Tibial artery (tissue), 4 donors: Measurements from ENCODE around the gene BDP1.
"Not testable (repeated sequence)": the region's sequence is repeated elsewhere in the genome, so short reads cannot be mapped to it uniquely, and the experiment has no call there.

ENCODE experiments used
- DNase-seq, 2 donors: peaks; one replicate each; pipeline ENCODE4 v3.0.0-alpha.2; 2019
- H3K27ac ChIP-seq, 2 donors: fragments of 200-600 bp; sonication (generic) in 1 of 2; 1 replicate in 1 of 2; 2 replicates in 1 of 2; pipeline ENCODE4 v1.5.1; 2018 to 2019; ENCODE audit warnings: mild to moderate bottlenecking in 1 of 2
- H3K27me3 ChIP-seq, 2 donors: fragments of 200-600 bp; sonication (generic) in 1 of 2; one replicate each; pipeline versions ENCODE4 v1.5.1 to v1.6.0; 2016 to 2019
- H3K36me3 ChIP-seq, 3 donors: fragments of 200-600 bp; sonication (generic) in 2 of 3; one replicate each; pipeline ENCODE4 v1.5.1; 2016 to 2019; ENCODE audit warnings: mild to moderate bottlenecking in 2 of 3
- H3K4me1 ChIP-seq, 4 donors: fragments of 200-600 bp; sonication (generic) in 2 of 4; 1 replicate in 3 of 4; 2 replicates in 1 of 4; pipeline ENCODE4 v1.5.1; 2016 to 2019
- H3K4me3 ChIP-seq, 2 donors: fragments of 200-600 bp; sonication (generic) in 1 of 2; 1 replicate in 1 of 2; 2 replicates in 1 of 2; pipeline ENCODE4 v1.5.1; 2018 to 2019; ENCODE audit warnings: mild to moderate bottlenecking in 2 of 2
- H3K9me3 ChIP-seq, 3 donors: fragments of 200-600 bp; sonication (generic) in 1 of 3; one replicate each; pipeline ENCODE4 v1.5.1; 2016 to 2019
- intact Hi-C: fragments of 100-400 bp; cut with DNase I; formaldehyde crosslinking; loops from one replicate; pipeline ENCODE4 v1.15.0; 2023; ENCODE audit warnings: low total_unique reads
- TF ChIP-seq, protein P1 (sequence below), 2 experiments: fragments of 200-600 bp in 1 of 2; fragments of 450-650 bp in 1 of 2; IDR thresholded peaks; one replicate each; pipeline ENCODE4 v1.5.1; 2017 to 2019; ENCODE audit warnings: antibody characterized with exemption in 2 of 2, mild to moderate bottlenecking in 1 of 2, moderate library complexity in 1 of 2

BDP1 gene

DNA sequence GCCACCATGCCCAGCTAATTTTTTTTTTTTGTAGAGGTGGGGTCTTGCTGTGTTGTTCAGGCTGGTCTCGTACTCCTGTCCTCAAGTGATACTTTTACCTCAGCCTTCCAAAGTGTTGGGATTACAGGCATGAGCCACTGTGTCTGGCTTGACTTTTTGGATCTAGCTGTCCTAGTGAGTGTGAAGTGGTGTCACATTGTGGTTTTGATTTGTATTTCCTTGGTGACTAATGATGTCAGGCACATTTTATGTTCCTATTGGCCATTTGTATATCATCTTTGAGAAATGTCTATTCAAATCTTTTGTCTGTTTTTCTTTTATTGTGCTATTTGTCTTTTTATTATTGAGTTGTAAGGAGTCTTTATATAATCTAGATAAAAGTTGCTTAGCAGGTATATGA, 78.2 kb downstream of the BDP1 start:
- H3K27ac ChIP-seq, result no peak overlapping the region

DNA sequence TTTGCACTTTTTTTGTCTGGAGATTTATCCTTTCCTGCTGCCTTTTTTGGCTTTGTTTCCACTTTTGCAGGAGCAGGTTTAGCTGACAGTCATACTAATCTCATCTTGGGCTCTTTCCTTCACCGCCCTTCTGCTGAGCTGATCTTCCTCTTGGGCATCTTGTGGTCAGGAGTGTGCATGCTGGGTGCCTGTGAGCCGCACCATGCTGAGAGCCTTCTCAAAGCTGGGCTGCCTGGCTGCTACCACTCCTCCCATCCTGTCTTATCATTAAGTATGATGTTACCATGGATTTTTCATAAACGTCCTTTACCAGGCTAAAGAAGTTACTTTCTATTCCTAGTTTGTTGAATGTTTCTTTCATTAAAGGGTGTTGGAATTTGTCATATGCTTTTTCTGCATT, 82.2 kb downstream of the BDP1 start:
- TF ChIP-seq, protein P1, sequence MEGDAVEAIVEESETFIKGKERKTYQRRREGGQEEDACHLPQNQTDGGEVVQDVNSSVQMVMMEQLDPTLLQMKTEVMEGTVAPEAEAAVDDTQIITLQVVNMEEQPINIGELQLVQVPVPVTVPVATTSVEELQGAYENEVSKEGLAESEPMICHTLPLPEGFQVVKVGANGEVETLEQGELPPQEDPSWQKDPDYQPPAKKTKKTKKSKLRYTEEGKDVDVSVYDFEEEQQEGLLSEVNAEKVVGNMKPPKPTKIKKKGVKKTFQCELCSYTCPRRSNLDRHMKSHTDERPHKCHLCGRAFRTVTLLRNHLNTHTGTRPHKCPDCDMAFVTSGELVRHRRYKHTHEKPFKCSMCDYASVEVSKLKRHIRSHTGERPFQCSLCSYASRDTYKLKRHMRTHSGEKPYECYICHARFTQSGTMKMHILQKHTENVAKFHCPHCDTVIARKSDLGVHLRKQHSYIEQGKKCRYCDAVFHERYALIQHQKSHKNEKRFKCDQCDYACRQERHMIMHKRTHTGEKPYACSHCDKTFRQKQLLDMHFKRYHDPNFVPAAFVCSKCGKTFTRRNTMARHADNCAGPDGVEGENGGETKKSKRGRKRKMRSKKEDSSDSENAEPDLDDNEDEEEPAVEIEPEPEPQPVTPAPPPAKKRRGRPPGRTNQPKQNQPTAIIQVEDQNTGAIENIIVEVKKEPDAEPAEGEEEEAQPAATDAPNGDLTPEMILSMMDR (IDR thresholded peaks at IDR 0.05), result no peak
- H3K27ac ChIP-seq, result no peak overlapping the region
- no peak overlapping the region for H3K4me3 ChIP-seq
- H3K36me3 ChIP-seq, result peaks cover 44 to 54% (median 53%) of the 10 kb centered on the region in 3 donors
- H3K4me1 ChIP-seq, result peaks cover 0 to 5% (median 0%) of the 10 kb centered on the region in 4 donors
- no peaks in the 10 kb centered on the region for H3K9me3 ChIP-seq
- no peaks in the 10 kb centered on the region for H3K27me3 ChIP-seq
- intact Hi-C loops, result no loop called here
- DNase-seq, result no peak

More for the DNA sequence above, 78.2 kb downstream of the BDP1 start:
- TF ChIP-seq, protein P1 (IDR thresholded peaks at IDR 0.05), result no peak
- H3K36me3 ChIP-seq, result peaks cover 15 to 44% (median 28%) of the 10 kb centered on the region in 3 donors
- intact Hi-C loops, result no loop called here
- H3K9me3 ChIP-seq, result no peaks in the 10 kb centered on the region
- H3K4me3 ChIP-seq, result no peak overlapping the region
- DNase-seq, result no peak
- H3K4me1 ChIP-seq, result peaks cover 0 to 5% (median 0%) of the 10 kb centered on the region in 4 donors
- H3K27me3 ChIP-seq, result no peaks in the 10 kb centered on the region

DNA sequence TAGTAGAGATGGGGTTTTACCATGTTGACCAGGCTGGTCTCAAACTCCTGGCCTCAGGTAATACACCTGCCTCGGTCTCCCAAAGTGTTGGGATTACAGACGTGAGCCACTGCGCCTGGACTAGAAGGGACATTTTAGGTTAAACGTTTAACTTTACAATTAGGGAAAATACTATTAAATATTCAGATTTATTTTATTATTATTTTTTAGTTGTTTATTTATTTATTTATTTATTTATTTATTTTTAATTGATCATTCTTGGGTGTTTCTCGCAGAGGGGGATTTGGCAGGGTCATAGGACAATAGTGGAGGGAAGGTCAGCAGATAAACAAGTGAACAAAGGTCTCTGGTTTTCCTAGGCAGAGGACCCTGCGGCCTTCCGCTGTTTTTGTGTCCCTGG, 95.4 kb downstream of the BDP1 start:
- H3K27ac ChIP-seq, DNase-seq, H3K9me3 ChIP-seq, H3K27me3 ChIP-seq, H3K4me1 ChIP-seq, H3K4me3 ChIP-seq, intact Hi-C loops: not testable (repeated sequence)
- peaks cover 69 to 98% (median 81%) of the 10 kb centered on the region in 3 donors for H3K36me3 ChIP-seq

DNA sequence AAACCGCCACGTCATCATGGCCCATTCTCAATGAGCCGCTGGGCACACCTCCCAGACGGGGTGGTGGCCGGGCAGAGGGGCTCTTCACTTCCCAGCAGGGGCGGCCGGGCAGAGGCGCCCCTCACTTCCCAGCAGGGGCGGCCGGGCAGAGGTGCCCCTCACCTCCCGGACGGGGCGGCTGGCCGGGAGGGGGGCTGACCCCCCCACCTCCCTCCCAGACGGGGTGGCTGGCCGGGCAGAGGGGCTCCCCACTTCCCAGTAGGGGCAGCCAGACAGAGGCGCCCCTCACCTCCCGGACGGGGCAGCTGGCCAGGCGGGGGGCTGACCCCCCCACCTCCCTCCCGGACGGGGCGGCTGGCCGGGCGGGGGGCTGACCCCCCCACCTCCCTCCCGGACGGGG, 96.1 kb downstream of the BDP1 start:
- H3K36me3 ChIP-seq, result peaks cover 69 to 97% (median 75%) of the 10 kb centered on the region in 3 donors

DNA sequence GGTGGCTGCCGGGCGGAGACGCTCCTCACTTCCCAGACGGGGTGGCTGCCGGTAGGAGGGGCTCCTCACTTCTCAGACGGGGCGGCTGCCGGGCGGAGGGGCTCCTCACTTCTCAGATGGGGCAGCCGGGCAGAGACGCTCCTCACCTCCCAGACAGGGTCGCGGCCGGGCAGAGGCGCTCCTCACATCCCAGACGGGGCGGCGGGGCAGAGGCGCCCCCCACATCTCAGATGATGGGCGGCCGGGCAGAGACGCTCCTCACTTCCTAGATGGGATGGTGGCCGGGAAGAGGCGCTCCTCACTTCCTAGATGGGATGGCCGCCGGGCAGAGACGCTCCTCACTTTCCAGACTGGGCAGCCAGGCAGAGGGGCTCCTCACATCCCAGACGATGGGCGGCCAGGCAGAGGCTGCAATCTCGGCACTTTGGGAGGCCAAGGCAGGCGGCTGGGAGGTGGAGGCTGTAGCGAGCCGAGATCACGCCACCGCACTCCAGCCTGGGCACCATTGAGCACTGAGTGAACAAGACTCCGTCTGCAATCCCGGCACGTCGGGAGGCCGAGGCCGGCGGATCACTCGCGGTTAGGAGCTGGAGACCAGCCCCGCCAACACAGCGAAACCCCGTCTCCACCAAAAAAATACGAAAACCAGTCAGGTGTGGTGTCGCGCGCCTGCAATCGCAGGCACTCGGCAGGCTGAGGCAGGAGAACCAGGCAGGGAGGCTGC, 96.7 kb downstream of the BDP1 start:
- H3K27ac ChIP-seq, H3K4me3 ChIP-seq, H3K27me3 ChIP-seq, DNase-seq, H3K9me3 ChIP-seq, H3K4me1 ChIP-seq, intact Hi-C loops: not testable (repeated sequence)
- H3K36me3 ChIP-seq, result peaks cover 69 to 97% (median 69%) of the 10 kb centered on the region in 3 donors

More for the DNA sequence above, 96.1 kb downstream of the BDP1 start:
- DNase-seq, H3K9me3 ChIP-seq, H3K27me3 ChIP-seq, intact Hi-C loops, H3K4me1 ChIP-seq, H3K27ac ChIP-seq, H3K4me3 ChIP-seq: not testable (repeated sequence)

DNA sequence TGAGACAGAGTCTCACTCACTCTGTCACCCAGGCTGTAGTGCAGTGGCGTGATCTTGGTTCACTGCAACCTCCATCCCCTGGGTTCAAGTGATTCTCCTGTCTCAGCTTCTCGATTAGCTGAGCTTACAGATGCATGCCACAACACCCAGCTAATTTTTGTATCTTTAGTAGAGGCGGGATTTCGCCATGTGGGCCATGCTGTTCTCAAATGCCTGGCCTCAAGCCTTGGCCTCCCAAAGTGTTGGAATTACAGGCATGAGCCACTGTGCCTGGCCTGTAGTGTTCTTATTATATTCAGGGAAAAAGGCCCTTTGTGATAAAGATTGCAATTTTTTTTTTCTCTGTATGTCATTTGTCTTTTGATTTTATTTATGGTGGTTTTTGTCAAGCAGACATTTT, 107.7 kb downstream of the BDP1 start:
- no peak overlapping the region for H3K27ac ChIP-seq
- no peaks in the 10 kb centered on the region for H3K27me3 ChIP-seq
- H3K4me3 ChIP-seq, result no peak overlapping the region
- H3K36me3 ChIP-seq, result peaks cover 39 to 75% (median 61%) of the 10 kb centered on the region in 3 donors
- no peak for DNase-seq
- intact Hi-C loops, result no loop called here
- H3K9me3 ChIP-seq, result no peaks in the 10 kb centered on the region
- no peaks in the 10 kb centered on the region for H3K4me1 ChIP-seq
- TF ChIP-seq, protein P1 (IDR thresholded peaks at IDR 0.05), result no peak

DNA sequence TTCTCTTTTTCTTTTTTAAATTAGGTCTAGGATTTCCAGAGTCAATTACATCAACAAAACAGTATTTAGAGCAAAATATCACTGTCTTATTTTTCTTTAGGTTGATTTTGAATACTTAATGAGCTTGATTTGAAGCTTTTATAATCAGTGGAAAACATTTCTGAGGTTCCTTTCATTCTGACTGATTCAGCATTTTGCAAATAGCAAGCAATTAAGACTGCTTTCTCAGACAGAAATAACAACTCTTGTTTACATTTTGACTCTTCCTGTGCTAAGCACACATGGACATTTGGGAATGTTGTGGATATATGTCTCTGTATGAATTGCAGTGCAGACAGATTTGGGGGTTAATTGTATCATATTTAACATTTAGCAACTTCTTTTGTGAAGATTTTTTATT, 109.4 kb downstream of the BDP1 start:
- H3K9me3 ChIP-seq, result no peaks in the 10 kb centered on the region
- intact Hi-C loops, result no loop called here
- H3K4me1 ChIP-seq, result no peaks in the 10 kb centered on the region
- TF ChIP-seq, protein P1 (IDR thresholded peaks at IDR 0.05), result no peak
- DNase-seq, result no peak
- H3K36me3 ChIP-seq, result peaks cover 25 to 63% (median 48%) of the 10 kb centered on the region in 3 donors
- no peak overlapping the region for H3K4me3 ChIP-seq
- H3K27me3 ChIP-seq, result no peaks in the 10 kb centered on the region
- H3K27ac ChIP-seq, result no peak overlapping the region
